A673 (cell line): ENCODE measurements around the gene TOMM34.

Experiments
- CTCF ChIP-seq: fragments of 300-800, 200-600 bp; sonication (generic); conservative IDR thresholded peaks from 2 replicates; pipeline ENCODE4 v1.5.1; 2017; ENCODE audit warnings: low read depth, mild to moderate bottlenecking, antibody characterized with exemption, low read length, moderate library complexity, mixed read lengths
- EZH2 ChIP-seq: fragments of 200-600 bp; sonication (generic); IDR thresholded peaks from 2 replicates; pipeline ENCODE4 v1.6.1; 2017; ENCODE audit warnings: borderline replicate concordance, low read depth, mild to moderate bottlenecking, mixed read lengths, antibody characterized with exemption, low read length; ENCODE audit not compliant: poor library complexity, severe bottlenecking

GRCh38 chr20:45008521-45009049, 48.4 kb upstream of the TOMM34 start:
- no peak for TF ChIP-seq CTCF
- TF ChIP-seq EZH2: no peak
